ENCODE results near the gene SMARCA4. TPM values are rescaled to one million over a fixed set of nuclear protein-coding genes. Genes with fewer than 3 reads are reported as not detected.
A peak's percentile ranks its signal among the peaks of the same experiment; 100 is the strongest.
"Not testable (repeated sequence)": the region's sequence is repeated elsewhere in the genome, so short reads cannot be mapped to it uniquely, and the experiment has no call there.

The SMARCA4 gene
- total RNA-seq, 1 experiment from 2014 or later = 112 TPM

DNA sequence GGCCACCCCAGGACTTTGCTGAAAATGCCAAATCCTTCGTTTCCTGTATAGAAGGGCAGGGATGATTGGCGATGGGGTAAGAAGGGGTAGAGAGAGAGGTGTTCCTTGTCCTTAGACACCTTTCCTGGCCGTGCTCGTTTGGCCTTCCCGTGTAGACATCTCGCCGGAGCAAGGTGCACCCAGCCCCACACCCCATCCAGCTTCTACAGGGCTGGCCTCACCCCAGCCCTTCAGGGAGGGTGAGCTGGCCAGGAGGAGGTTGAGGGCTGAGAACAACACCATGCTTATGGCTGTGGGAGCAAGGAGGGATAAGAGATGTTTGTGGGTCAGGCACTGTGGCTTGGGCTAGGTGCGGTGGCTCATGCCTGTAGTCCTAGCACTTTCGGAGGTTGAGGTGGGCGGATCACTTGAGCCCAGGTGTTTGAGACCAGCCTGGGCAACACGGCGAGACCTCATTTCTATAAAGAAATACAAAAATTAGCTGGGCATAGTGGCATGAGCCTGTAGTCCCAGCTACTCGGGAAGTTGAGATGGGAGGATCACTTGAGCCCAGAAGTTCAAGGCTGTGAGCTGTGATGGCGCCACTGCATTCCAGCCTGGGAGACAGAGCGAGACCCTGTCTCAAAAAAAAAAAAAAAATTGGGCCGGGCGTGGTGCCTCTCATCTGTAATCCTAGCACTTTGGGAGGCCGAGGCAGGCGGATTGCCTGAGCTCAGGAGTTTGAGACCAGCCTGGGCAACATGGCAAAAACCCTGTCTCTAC lies 15.5 kb downstream of the SMARCA4 start:
- no peak for DNase-seq (ENCODE audit: low read depth)

GRCh38 chr19:10977742-10978092 lies 16.9 kb downstream of the SMARCA4 start:
- DNase-seq (ENCODE audit: low read depth) = no peak

- no peak for DNase-seq (ENCODE audit: low read depth)
These were observed 19.1 kb downstream of the SMARCA4 start for GRCh38 chr19:10979951-10980381.

DNA sequence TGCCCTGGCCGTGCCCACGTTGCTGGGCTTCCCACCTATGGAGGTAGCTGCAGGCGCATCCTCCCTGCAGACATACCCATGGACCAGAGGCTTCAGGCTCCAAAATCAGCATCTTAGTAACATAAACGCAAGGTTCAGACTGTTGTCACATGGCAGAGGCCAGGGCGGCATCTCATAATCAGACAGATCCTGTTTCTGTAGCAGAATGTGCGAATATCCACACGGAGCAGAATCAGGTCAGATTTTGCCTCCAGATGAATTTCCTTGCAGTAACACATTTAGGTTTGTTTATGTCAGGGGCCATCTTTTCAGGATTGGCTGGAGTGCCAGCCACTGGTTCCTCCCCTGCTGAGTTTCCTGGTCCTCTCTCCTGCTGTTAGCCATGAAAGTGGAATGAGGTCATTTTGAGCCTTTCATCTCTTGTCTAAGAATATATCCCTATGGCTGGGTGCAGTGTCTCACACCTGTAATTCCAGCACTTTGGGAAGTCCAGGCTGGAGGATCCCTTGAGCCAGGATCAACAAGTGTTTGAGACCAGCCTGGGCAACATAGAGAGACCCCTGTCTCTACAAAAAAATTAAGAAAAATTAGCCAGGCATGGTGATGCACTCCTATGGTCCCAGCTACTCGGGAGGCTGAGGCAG lies 20.5 kb downstream of the SMARCA4 start:
- DNase-seq (ENCODE audit: low read depth) = peak; percentile 49

DNA sequence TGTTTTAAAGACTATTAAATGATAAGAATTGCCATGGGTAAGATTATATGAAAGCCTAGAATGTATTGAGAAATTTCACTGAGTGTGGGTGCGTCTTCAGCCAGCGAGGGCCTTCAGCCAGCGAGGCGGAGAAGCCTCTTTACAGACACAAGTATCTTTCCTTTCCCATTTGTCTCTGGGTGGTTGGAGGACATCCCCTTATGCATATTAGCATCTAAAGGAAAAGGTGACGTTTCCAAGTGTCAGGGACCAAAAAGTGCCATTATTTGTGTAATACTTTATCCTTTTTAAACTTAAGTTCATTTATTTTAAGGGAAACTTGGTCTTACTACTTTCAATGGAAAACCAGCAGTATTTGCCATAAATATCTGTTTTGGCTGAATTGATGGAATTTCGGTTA lies 22.2 kb downstream of the SMARCA4 start:
- no peak for DNase-seq (ENCODE audit: low read depth)

GRCh38 chr19:10984166-10984735 lies 23.4 kb downstream of the SMARCA4 start:
- no peak for DNase-seq (ENCODE audit: low read depth)

- no peak for DNase-seq (ENCODE audit: low read depth)
These were observed 24.7 kb downstream of the SMARCA4 start for GRCh38 chr19:10985502-10985901.

DNA sequence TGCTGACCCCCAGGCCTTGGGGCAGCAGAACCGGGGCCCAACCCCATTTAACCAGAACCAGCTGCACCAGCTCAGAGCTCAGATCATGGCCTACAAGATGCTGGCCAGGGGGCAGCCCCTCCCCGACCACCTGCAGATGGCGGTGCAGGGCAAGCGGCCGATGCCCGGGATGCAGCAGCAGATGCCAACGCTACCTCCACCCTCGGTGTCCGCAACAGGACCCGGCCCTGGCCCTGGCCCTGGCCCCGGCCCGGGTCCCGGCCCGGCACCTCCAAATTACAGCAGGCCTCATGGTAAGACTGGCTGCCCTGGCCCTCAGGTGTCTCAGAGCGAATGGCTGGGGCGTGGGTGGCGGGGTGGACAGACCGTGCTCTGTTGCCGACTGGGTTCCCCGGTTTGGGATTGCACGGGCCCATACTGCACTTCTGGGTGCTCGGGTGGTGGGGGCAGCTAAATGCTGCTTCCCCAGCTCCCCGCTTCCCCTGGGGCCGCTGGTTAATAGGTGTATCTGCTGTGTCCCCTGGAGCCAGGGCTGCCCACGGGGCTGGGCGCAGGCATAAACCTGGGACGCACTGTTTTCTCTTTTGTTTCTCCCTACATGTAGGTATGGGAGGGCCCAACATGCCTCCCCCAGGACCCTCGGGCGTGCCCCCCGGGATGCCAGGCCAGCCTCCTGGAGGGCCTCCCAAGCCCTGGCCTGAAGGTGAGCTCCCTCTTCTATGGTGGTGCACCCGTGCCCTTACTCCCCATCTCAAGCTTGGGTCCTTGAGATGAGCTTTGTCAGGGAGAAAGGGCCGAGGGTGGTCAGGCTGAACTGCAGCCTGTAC lies 25.7 kb downstream of the SMARCA4 start:
- DNase-seq (ENCODE audit: low read depth) = no peak

DNA sequence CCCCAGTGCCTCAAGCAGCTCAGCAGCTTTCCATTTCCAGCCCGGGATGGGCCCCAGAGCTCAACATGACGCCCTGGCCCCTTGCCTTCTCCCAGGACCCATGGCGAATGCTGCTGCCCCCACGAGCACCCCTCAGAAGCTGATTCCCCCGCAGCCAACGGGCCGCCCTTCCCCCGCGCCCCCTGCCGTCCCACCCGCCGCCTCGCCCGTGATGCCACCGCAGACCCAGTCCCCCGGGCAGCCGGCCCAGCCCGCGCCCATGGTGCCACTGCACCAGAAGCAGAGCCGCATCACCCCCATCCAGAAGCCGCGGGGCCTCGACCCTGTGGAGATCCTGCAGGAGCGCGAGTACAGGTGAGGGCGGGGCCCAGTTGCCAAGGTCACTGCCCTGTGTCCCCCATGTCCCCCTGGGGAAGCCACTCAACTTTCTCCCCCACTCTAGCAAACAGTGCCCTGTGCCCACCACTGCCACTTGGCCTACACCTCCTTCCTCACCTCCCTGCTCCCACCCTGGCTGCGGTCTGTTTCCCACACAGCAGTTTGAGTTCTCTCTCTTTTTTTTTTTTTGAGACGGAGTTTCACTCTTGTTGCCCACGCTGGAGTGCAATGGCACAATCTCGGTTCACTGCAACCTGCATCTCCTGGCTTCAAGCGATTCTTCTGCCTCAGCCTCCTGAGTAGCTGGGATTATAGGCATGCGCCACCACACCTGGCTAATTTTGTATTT lies 26.9 kb downstream of the SMARCA4 start:
- DNase-seq (ENCODE audit: low read depth) = no peak

DNA sequence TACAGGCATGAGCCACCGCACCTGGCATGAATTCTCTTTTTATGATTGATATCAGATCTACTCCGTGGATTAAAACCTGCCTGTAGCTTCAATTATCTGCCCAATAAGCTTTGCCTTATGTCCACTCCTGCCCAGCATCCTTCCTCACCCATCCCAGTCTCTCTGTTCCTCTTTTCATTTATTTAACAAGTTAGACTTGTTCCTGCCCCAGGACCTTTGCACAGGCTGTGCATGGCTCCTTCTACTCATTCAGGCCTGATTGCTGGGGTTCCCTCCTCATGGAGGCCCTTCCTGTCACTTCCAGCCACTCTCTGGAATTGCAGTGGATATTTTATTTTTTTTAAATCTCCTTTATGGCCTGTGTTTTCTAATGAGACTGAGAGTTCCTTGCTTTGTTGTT lies 27.6 kb downstream of the SMARCA4 start:
- no peak for DNase-seq (ENCODE audit: low read depth)

GRCh38 chr19:10988921-10989320 lies 28.1 kb downstream of the SMARCA4 start:
- DNase-seq (ENCODE audit: low read depth) = no peak

DNA sequence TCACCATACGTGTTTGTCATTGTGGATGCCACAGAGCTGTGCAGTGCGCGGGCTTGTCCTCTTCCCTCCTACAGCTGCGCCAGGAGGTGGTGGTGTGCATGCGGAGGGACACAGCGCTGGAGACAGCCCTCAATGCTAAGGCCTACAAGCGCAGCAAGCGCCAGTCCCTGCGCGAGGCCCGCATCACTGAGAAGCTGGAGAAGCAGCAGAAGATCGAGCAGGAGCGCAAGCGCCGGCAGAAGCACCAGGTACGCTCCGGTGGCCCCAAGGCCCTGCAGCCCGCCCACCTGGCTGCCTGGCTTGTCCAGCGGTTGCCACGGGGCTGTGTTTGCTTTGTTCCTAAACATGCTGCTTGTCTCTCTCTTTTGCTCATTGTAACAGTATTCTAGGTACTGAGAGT lies 30.2 kb downstream of the SMARCA4 start:
- no peak for DNase-seq (ENCODE audit: low read depth)

- DNase-seq (ENCODE audit: low read depth) = no peak
These were observed 30.8 kb downstream of the SMARCA4 start for GRCh38 chr19:10991521-10992081.

DNA sequence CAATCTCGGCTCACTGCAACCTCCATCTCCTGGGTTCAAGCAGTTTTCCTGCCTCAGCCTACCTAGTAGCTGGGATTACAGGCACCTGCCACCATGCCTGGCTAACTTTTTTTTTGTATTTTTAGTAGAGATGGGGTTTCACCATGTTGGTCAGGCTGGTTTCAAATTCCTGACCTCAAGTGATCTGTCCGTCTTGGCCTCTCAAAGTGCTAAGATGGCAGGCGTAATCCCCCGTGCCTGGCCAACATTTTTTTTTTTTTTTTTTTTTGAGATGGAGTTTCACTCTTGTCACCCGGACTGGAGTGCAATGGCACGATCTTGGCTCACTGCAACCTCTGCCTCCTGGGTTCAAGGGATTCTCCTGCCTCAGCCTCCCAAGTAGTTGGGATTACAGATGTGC lies 31.3 kb downstream of the SMARCA4 start:
- DNase-seq (ENCODE audit: low read depth) = not testable (repeated sequence)

DNA sequence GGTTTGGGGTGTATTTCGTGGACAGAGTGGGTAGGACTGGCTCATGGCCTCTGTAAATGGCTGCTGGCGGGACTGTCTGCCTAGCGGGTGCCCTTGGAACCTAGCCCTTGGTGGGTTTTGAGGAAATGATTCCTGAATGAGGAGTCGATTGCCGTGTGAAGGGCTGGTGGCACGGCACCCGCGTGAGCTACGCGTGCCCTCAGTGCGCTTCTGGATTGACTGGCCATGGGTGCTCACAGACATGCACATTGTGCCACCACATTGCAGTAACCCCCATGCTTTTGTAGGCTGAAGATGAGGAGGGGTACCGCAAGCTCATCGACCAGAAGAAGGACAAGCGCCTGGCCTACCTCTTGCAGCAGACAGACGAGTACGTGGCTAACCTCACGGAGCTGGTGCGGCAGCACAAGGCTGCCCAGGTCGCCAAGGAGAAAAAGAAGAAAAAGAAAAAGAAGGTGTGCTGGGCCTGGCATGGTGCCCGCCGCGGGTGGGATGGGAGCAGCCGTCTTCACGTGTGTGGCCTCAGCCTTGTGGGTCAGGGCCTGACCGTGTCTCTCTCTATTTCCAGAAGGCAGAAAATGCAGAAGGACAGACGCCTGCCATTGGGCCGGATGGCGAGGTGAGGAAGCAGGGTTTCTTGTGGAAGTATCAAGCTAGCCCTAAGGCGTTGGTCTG lies 35.2 kb downstream of the SMARCA4 start:
- no peak for DNase-seq (ENCODE audit: low read depth)

- peak; percentile 34 for DNase-seq (ENCODE audit: low read depth)
These were observed 37.3 kb downstream of the SMARCA4 start for GRCh38 chr19:10998045-10998533.

- DNase-seq (ENCODE audit: low read depth) = no peak
These were observed 37.8 kb downstream of the SMARCA4 start for GRCh38 chr19:10998666-10999065.

- DNase-seq (ENCODE audit: low read depth) = peak; percentile 2
These were observed 44.7 kb downstream of the SMARCA4 start for GRCh38 chr19:11005521-11005920.

DNA sequence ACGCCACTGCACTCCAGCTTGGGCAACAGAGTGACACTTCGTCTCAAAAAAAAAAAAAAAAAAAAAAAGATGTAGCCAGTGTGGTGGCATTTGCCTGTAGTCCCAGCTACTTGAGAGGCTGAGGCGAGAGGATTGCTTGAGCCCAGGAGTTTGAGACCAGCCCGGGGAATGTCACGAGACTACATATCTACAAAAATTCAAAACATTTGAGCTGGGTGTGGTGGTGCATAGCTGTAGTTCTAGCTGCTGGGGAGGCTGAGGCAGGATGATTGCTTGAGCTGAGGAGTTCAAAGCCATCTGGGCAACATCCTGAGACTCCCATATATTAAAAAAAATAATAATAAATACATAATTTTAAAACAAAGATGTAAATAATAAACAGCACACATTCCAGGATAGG lies 46.6 kb downstream of the SMARCA4 start:
- no peak for DNase-seq (ENCODE audit: low read depth)

GRCh38 chr19:11007962-11008532 lies 47.2 kb downstream of the SMARCA4 start:
- peak; percentile 1 for DNase-seq (ENCODE audit: low read depth)

Measured in Daoy (cell line).